Right lobe of liver (tissue), 6 donors: Measurements from ENCODE around the gene ADNP2. TPM values are rescaled to one million over a fixed set of nuclear protein-coding genes. Genes with fewer than 3 reads are reported as not detected.

Experiments used
- ATAC-seq, 4 donors: fragments of 200-7000 bp; cut with Tn5 transposase; one replicate each; pipeline ENCODE4 v1.9.1; 2020; ENCODE audit warnings: mild to moderate bottlenecking in 4 of 4, moderate library complexity in 4 of 4
- DNase-seq, 3 donors: peaks; one replicate each; pipeline ENCODE4 v3.0.0-alpha.2; 2020
- H3K27ac ChIP-seq, 3 donors: fragments of 200-600 bp; one replicate each; pipeline ENCODE4 v1.8.0; 2022
- H3K27me3 ChIP-seq, 2 donors: fragments of 200-600 bp; one replicate each; pipeline ENCODE4 v1.8.0; 2022
- H3K36me3 ChIP-seq, 4 donors: fragments of 200-600 bp; sonication (generic) in 1 of 4; one replicate each; pipeline versions ENCODE4 v1.5.1 to v1.8.0; 2017 to 2022; ENCODE audit warnings: control low read depth in 1 of 4
- H3K4me1 ChIP-seq, 4 donors: fragments of 200-600 bp; sonication (generic) in 1 of 4; one replicate each; pipeline versions ENCODE4 v1.5.1 to v1.8.0; 2017 to 2022; ENCODE audit warnings: control low read depth in 1 of 4
- H3K4me3 ChIP-seq, 3 donors: fragments of 200-600 bp; one replicate each; pipeline ENCODE4 v1.8.0; 2022
- H3K9me3 ChIP-seq, 4 donors: fragments of 200-600 bp; sonication (generic) in 1 of 4; one replicate each; pipeline versions ENCODE4 v1.5.1 to v1.8.0; 2017 to 2022; ENCODE audit warnings: control low read depth in 1 of 4
- CTCF ChIP-seq, 4 donors: fragments of 200-600 bp in 3 of 4; fragments of 450-650 bp in 1 of 4; IDR thresholded peaks; one replicate each; pipeline versions ENCODE4 v1.5.1 to v1.8.0; 2016 to 2022; ENCODE audit warnings: antibody characterized with exemption in 4 of 4, mild to moderate bottlenecking in 2 of 4
- POLR2A ChIP-seq: fragments of 450-650 bp; IDR thresholded peaks from one replicate; pipeline ENCODE4 v1.6.1; 2017; ENCODE audit warnings: antibody characterized with exemption, mild to moderate bottlenecking
- WGBS: methylation state at CpG from one replicate; pipeline ENCODE4 v1.1.6; 2018; ENCODE audit warnings: low coverage, low lambda C conversion rate; ENCODE audit not compliant: insufficient coverage; ENCODE audit errors: missing lambda C conversion rate; 5-methylcytosine and 5-hydroxymethylcytosine counted together
- intact Hi-C, 2 donors: fragments of 100-400 bp; cut with DNase I; formaldehyde crosslinking; loops; one replicate each; pipeline versions ENCODE4 v1.11.2 to v1.14.1; 2022
- total RNA-seq, 6 experiments: library from RNA; depleted of rRNA in 2 of 6; stranded (reverse); fragments of >200 nt in 2 of 6; fragmentation: NEBNext Ultra II Directional in 3 of 6; extraction: Animal tissue kit (Norgen Biotek cat#: 25700) in 3 of 6; gene quantifications; one replicate each; pipeline versions ENCODE4 v1.1.0 to v1.2.4, GENCODE V29; 2016 to 2023
- donor health status: DM: no; HTN: yes; CAD: no.
- donor health status: DM: no; HTN: no; CAD: no.
- donor health status: DM: no; HTN: no; CAD: no.
- donor health status: DM: no; HTN: yes; CAD: no.
- donor health status: DM: no; HTN: yes; CAD: no.

The ADNP2 gene
- total RNA-seq, 6 experiments from 2014 or later, result 4.4 to 9.9 (median 7.7) TPM

GRCh38 chr18:80147418-80148325 is 38.6 kb downstream of the ADNP2 start:
- H3K36me3 ChIP-seq, result no peaks in the 10 kb centered on the region
- H3K9me3 ChIP-seq, result no peaks in the 10 kb centered on the region
- intact Hi-C loops, result no loop called here
- TF ChIP-seq POLR2A (peak; percentile 85), CTCF (IDR thresholded peaks at IDR 0.05) (no peak)
- no peaks in the 10 kb centered on the region for H3K27me3 ChIP-seq
- H3K27ac ChIP-seq, result peak overlapping the region; percentile 39 to 79 (median 72)
- H3K4me3 ChIP-seq, result peak overlapping the region; percentile 45 to 61 (median 57)
- peak; percentile 83 to 91 (median 86) for ATAC-seq
- DNase-seq, result peak; percentile 81 to 92 (median 87)
- H3K4me1 ChIP-seq, result peaks cover 0 to 19% (median 7%) of the 10 kb centered on the region in 4 donors
- WGBS, result 30% methylated on average over 20 of the region's 52 CpGs

GRCh38 chr18:80148326-80149199 is 39.5 kb downstream of the ADNP2 start:
- ATAC-seq, result peak; percentile 21 to 26 (median 23)
- DNase-seq, result no peak

GRCh38 chr18:80149667-80150066 is 40.6 kb downstream of the ADNP2 start:
- Histone ChIP-seq H3K4me3 (peak overlapping the region in 2 of 3 donors; percentile 57 to 61), H3K4me1 (peaks cover 0 to 12% (median 4%) of the 10 kb centered on the region in 4 donors), H3K27me3 (no peaks in the 10 kb centered on the region), H3K9me3 (no peaks in the 10 kb centered on the region), H3K27ac (peak overlapping the region; percentile 39 to 79 (median 72)), H3K36me3 (no peaks in the 10 kb centered on the region)
- intact Hi-C loops, result no loop called here
- ATAC-seq (peak; percentile 5 to 47 (median 36)), DNase-seq (no peak)
- TF ChIP-seq CTCF (IDR thresholded peaks at IDR 0.05) (no peak), POLR2A (no peak)

More at GRCh38 chr18:80148326-80149199, 39.5 kb downstream of the ADNP2 start:
- intact Hi-C loops, result no loop called here
- 53% methylated on average over 22 of the region's 34 CpGs for WGBS
- Histone ChIP-seq H3K27ac (peak overlapping the region; percentile 39 to 79 (median 72)), H3K4me3 (peak overlapping the region; percentile 45 to 61 (median 57)), H3K9me3 (no peaks in the 10 kb centered on the region), H3K27me3 (no peaks in the 10 kb centered on the region), H3K36me3 (no peaks in the 10 kb centered on the region), H3K4me1 (peaks cover 0 to 15% (median 4%) of the 10 kb centered on the region in 4 donors)
- TF ChIP-seq CTCF (IDR thresholded peaks at IDR 0.05), result no peak
- TF ChIP-seq POLR2A, result no peak

GRCh38 chr18:80154293-80154692 is 45.2 kb downstream of the ADNP2 start:
- peaks cover 0 to 11% (median 3%) of the 10 kb centered on the region in 4 donors for H3K4me1 ChIP-seq
- intact Hi-C loops, result no loop called here
- TF ChIP-seq POLR2A, result no peak
- peak; percentile 29 to 43 (median 33) for TF ChIP-seq CTCF (IDR thresholded peaks at IDR 0.05)
- no peaks in the 10 kb centered on the region for H3K36me3 ChIP-seq
- no peak for DNase-seq
- no peak overlapping the region for H3K4me3 ChIP-seq
- H3K27ac ChIP-seq, result no peak overlapping the region
- H3K27me3 ChIP-seq, result no peaks in the 10 kb centered on the region
- 63% methylated on average over 6 of the region's 6 CpGs for WGBS
- ATAC-seq, result peak in 2 of 4 donors; percentile 39 to 42
- no peaks in the 10 kb centered on the region for H3K9me3 ChIP-seq
